A549 (cell line): ENCODE results near the gene TNNI3. TPM values are rescaled to one million over a fixed set of nuclear protein-coding genes. Genes with fewer than 3 reads are reported as not detected.
A peak's percentile ranks its signal among the peaks of the same experiment; 100 is the strongest.
"Not testable (repeated sequence)": the region's sequence is repeated elsewhere in the genome, so short reads cannot be mapped to it uniquely, and the experiment has no call there.

Experiments used
- ATAC-seq, 2 experiments: fragments of 200-7000 bp in 1 of 2; fragments of >200 bp in 1 of 2; cut with Nextera tagmentation in 1 of 2; cut with Tn5 transposase in 1 of 2; 3 replicates each; pipeline versions ENCODE4 v1.8.0 to v1.9.1; 2018 to 2020; ENCODE audit warnings: mild to moderate bottlenecking in 1 of 2, moderate library complexity in 1 of 2
- CTCF ChIA-PET: fragments of 300-600 bp; sonication (Branson Sonifier 250); formaldehyde crosslinking; extraction: SDS; loops from one replicate; lab custom pipeline; 2021; ENCODE audit warnings: antibody characterized with exemption, inconsistent platforms; lab: Yijun Ruan, JAX
- POLR2A ChIA-PET: fragments of 350-600 bp; formaldehyde crosslinking; extraction: SDS; loops from one replicate; lab custom pipeline; 2021; ENCODE audit warnings: antibody characterized with exemption, inconsistent platforms; lab: Yijun Ruan, JAX
- DNase-seq, 2 experiments: peaks; one replicate each; pipeline versions ENCODE4 v3.0.0 to v3.0.0-alpha.2; 2011 to 2016; ENCODE audit warnings: low read depth in 1 of 2, low spot score in 1 of 2
- FAIRE-seq: peaks from 2 replicates; lab custom pipeline; 2011; peaks lifted over from hg19 to GRCh38; lab: Jason Lieb, UNC
- H3K27ac ChIP-seq, 2 experiments: fragments of >200 bp; sonication (Bioruptor Twin); formaldehyde crosslinking; 3 replicates each; pipeline ENCODE4 v1.5.1; 2016 to 2017
- H3K4me1 ChIP-seq: fragments of >200 bp; sonication (Bioruptor Twin); formaldehyde crosslinking; 3 replicates; pipeline ENCODE4 v1.6.1; 2016
- H3K4me2 ChIP-seq: fragments of >200 bp; sonication (Bioruptor Twin); formaldehyde crosslinking; 3 replicates; pipeline ENCODE4 v1.6.1; 2016
- H3K4me3 ChIP-seq: fragments of >200 bp; sonication (Bioruptor Twin); formaldehyde crosslinking; 3 replicates; pipeline ENCODE4 v1.5.1; 2016
- H3K9me3 ChIP-seq: fragments of >200 bp; sonication (Bioruptor Twin); formaldehyde crosslinking; 3 replicates; pipeline ENCODE4 v1.6.1; 2016
- ATOH8 ChIP-seq: fragments of 250-450 bp; sonication (Bioruptor Pico); IDR thresholded peaks from 2 replicates; pipeline ENCODE4 v1.5.0; 2020; ENCODE audit warnings: low read depth, mild to moderate bottlenecking, moderate library complexity
- CEBPB ChIP-seq, 2 experiments: fragments of >200 bp in 1 of 2; sonication (Bioruptor Twin) in 1 of 2; formaldehyde crosslinking in 1 of 2; IDR thresholded peaks; 2 replicates each; pipeline ENCODE4 v1.6.1; 2012 to 2016
- CHD4 ChIP-seq: fragments of 200-600 bp; sonication (generic); IDR thresholded peaks from 2 replicates; pipeline ENCODE4 v1.6.1; 2016; ENCODE audit warnings: antibody characterized with exemption, mild to moderate bottlenecking, borderline replicate concordance
- CTCF ChIP-seq: fragments of >200 bp; sonication (Bioruptor Twin); formaldehyde crosslinking; IDR thresholded peaks from 3 replicates; pipeline ENCODE4 v1.5.1; 2016
- E2F6 ChIP-seq: IDR thresholded peaks from 2 replicates; pipeline ENCODE4 v1.6.1; 2012; ENCODE audit warnings: low read depth, borderline replicate concordance
- EHMT2 ChIP-seq: fragments of 200-600 bp; sonication (generic); IDR thresholded peaks from 2 replicates; pipeline ENCODE4 v1.6.1; 2016; ENCODE audit warnings: antibody characterized with exemption, low read depth, mild to moderate bottlenecking, moderate library complexity
- FOSL2 ChIP-seq, 2 experiments: fragments of 450-650 bp in 1 of 2; fragments of >200 bp in 1 of 2; sonication (Bioruptor Twin) in 1 of 2; formaldehyde crosslinking; IDR thresholded peaks; 2 replicates each; pipeline versions ENCODE4 v1.5.0 to v1.6.1; 2016 to 2020; ENCODE audit warnings: mild to moderate bottlenecking in 1 of 2, moderate library complexity in 1 of 2
- FOXS1 ChIP-seq: fragments of 250-450 bp; sonication (Bioruptor Pico); IDR thresholded peaks from 2 replicates; pipeline ENCODE4 v1.5.0; 2020; ENCODE audit warnings: mild to moderate bottlenecking, moderate library complexity
- HDAC2 ChIP-seq: fragments of 200-600 bp; sonication (generic); IDR thresholded peaks from 2 replicates; pipeline ENCODE4 v1.6.1; 2016
- HMGXB4 ChIP-seq: fragments of 250-450 bp; sonication (Bioruptor Pico); IDR thresholded peaks from 2 replicates; pipeline ENCODE4 v1.5.0; 2021; ENCODE audit warnings: mild to moderate bottlenecking, moderate library complexity, borderline replicate concordance
- HOXB5 ChIP-seq: fragments of 250-450 bp; sonication (Bioruptor Pico); IDR thresholded peaks from 2 replicates; pipeline ENCODE4 v1.5.0; 2020; ENCODE audit warnings: mild to moderate bottlenecking, moderate library complexity
- JUN ChIP-seq, 2 experiments: fragments of >200 bp; sonication (Bioruptor Twin); formaldehyde crosslinking; IDR thresholded peaks; 2 replicates in 1 of 2; 3 replicates in 1 of 2; pipeline ENCODE4 v1.6.1; 2016 to 2017
- KDM5A ChIP-seq: fragments of 200-600 bp; sonication (generic); IDR thresholded peaks from 2 replicates; pipeline ENCODE4 v1.6.1; 2016; ENCODE audit warnings: antibody characterized with exemption, mild to moderate bottlenecking
- MAX ChIP-seq: IDR thresholded peaks from 2 replicates; pipeline ENCODE4 v1.6.1; 2012
- MYC ChIP-seq: IDR thresholded peaks from 2 replicates; pipeline ENCODE4 v1.6.1; 2012; ENCODE audit warnings: mild to moderate bottlenecking, inconsistent platforms, low read length, improper control_type of control experiment, borderline replicate concordance
- NR3C1 ChIP-seq: fragments of >200 bp; sonication (Bioruptor Twin); formaldehyde crosslinking; IDR thresholded peaks from 3 replicates; pipeline ENCODE4 v1.6.1; 2017
- POLR2AphosphoS2 ChIP-seq: conservative IDR thresholded peaks from 2 replicates; pipeline ENCODE4 v1.6.1; 2012; ENCODE audit warnings: low read length, improper control_type of control experiment, inconsistent platforms
- RAD21 ChIP-seq, 2 experiments: fragments of >200 bp in 1 of 2; sonication (Bioruptor Twin) in 1 of 2; formaldehyde crosslinking in 1 of 2; IDR thresholded peaks in 1 of 2; conservative IDR thresholded peaks in 1 of 2; 2 replicates in 1 of 2; 3 replicates in 1 of 2; pipeline ENCODE4 v1.6.1; 2012 to 2018; ENCODE audit warnings: inconsistent platforms in 1 of 2
- RCOR1 ChIP-seq: fragments of 150-350 bp; IDR thresholded peaks from 2 replicates; pipeline ENCODE4 v1.6.1; 2014; ENCODE audit warnings: antibody characterized with exemption, low read length, low read depth
- RFX5 ChIP-seq: fragments of 450-650 bp; IDR thresholded peaks from 2 replicates; pipeline ENCODE4 v1.7.1; 2014; ENCODE audit warnings: antibody characterized with exemption, mild to moderate bottlenecking, moderate library complexity
- SMC3 ChIP-seq: fragments of >200 bp; sonication (Bioruptor Twin); formaldehyde crosslinking; IDR thresholded peaks from 3 replicates; pipeline ENCODE4 v1.6.1; 2018; ENCODE audit warnings: inconsistent platforms
- SREBF2 ChIP-seq: fragments of 450-650 bp; IDR thresholded peaks from 2 replicates; pipeline ENCODE4 v1.6.1; 2014; ENCODE audit warnings: mild to moderate bottlenecking, moderate library complexity
- TFCP2L1 ChIP-seq: fragments of 250-450 bp; sonication (Bioruptor Pico); IDR thresholded peaks from 2 replicates; pipeline ENCODE4 v1.5.0; 2021; ENCODE audit warnings: mild to moderate bottlenecking
- ZFP36 ChIP-seq: fragments of 450-650 bp; IDR thresholded peaks from 2 replicates; pipeline ENCODE4 v1.6.1; 2014; ENCODE audit warnings: borderline replicate concordance; ENCODE audit not compliant: partially characterized antibody
- WGBS: methylation state at CpG from one replicate; pipeline ENCODE4 v1.1.6; 2017; ENCODE audit errors: missing lambda C conversion rate; 5-methylcytosine and 5-hydroxymethylcytosine counted together
- polyA plus RNA-seq, 4 experiments: library from polyadenylated mRNA; depleted of rRNA in 3 of 4; stranded (reverse); fragments of >200 nt; fragmentation: RNase III in 1 of 4; extraction: RNeasy Plus Mini Kit Qiagen cat#74134 plus additional on column Dnase treatment in 1 of 4; gene quantifications; 2 replicates in 3 of 4; 3 replicates in 1 of 4; pipeline ENCODE4 v1.2.3, GENCODE V29; 2011 to 2017

Gene TNNI3
- polyA plus RNA-seq, 2 of the 4 experiments (the other 2 are of a cell fraction), result 6.5 to 7.8 TPM

GRCh38 chr19:55206664-55207500 lies 49.4 kb upstream of the TNNI3 start (continued):
- no peak for TF ChIP-seq HMGXB4 (CRISPR knock-in tag)
- TF ChIP-seq FOSL2 (IDR thresholded peaks at IDR 0.05), result peak; percentile 61; the same call in 1 of the 2 replicates
- TF ChIP-seq FOSL2 (CRISPR knock-in tag; IDR thresholded peaks at IDR 0.05), result peak; percentile 99
- no peak for TF ChIP-seq MYC
- 0 out of 2 replicates have a peak, but pooled peaks have one; percentile 25 for TF ChIP-seq E2F6
- TF ChIP-seq CTCF, result no peak
- no peak for TF ChIP-seq HOXB5 (CRISPR knock-in tag)
- TF ChIP-seq RCOR1, result no peak
- TF ChIP-seq ZFP36, result no peak
- no peak for TF ChIP-seq NR3C1
- no peak for TF ChIP-seq TFCP2L1 (CRISPR knock-in tag)
- no peak for TF ChIP-seq POLR2AphosphoS2
- no peak for TF ChIP-seq HDAC2
- peak in 1 of 2 experiments; percentile 58; a peak in 2 of 5 replicates for TF ChIP-seq JUN (IDR thresholded peaks at IDR 0.05)
- TF ChIP-seq FOXS1, result no peak
- no peak for TF ChIP-seq EHMT2
- no peak for TF ChIP-seq CEBPB (IDR thresholded peaks at IDR 0.05)
- peak; percentile 83 for TF ChIP-seq MAX
- TF ChIP-seq RFX5, result no peak
- TF ChIP-seq CHD4, result no peak
- no peak for TF ChIP-seq ATOH8 (CRISPR knock-in tag)
- no peak for TF ChIP-seq KDM5A
- TF ChIP-seq SREBF2, result no peak

GRCh38 chr19:55202199-55202598 lies 44.7 kb upstream of the TNNI3 start:
- POLR2A ChIA-PET, result interaction anchor here (0.7 kb wide), 1 partner anchor 19 kb away, joined by 3 read pairs; no protein-coding TSS in a partner anchor
- not testable (repeated sequence) for FAIRE-seq, H3K9me3 ChIP-seq, H3K4me2 ChIP-seq, H3K4me1 ChIP-seq, H3K27ac ChIP-seq, H3K4me3 ChIP-seq
- WGBS, result 79% methylated on average over 10 of the region's 10 CpGs
- DNase-seq (peak in 1 of 2 experiments; percentile 59), ATAC-seq (peak; percentile 41 to 46; a peak in 3 of 6 replicates)
- TF ChIP-seq SMC3, result peak; percentile 31; the same call in 1 of the 3 replicates
- TF ChIP-seq MAX, result 0 out of 2 replicates have a peak, but pooled peaks have one; percentile 24
- peak in 1 of 2 experiments; percentile 27; a peak in 2 of 5 replicates for TF ChIP-seq RAD21 (conservative IDR thresholded peaks at IDR 0.05 in 1 of 2, IDR thresholded peaks at IDR 0.05 in 1 of 2)
- TF ChIP-seq CTCF, result peak; percentile 25; the same call in 1 of the 3 replicates
- CTCF ChIA-PET, result interaction anchor here (0.7 to 3.7 kb wide), 12 partner anchors 10 to 301 kb away, joined by 3 to 17 read pairs (median 4); partner anchors contain the start of gene PPP6R1
